ENCODE data around the gene PTPN11. TPM values are rescaled to one million over a fixed set of nuclear protein-coding genes. Genes with fewer than 3 reads are reported as not detected.

PTPN11 gene
- total and polyA plus RNA-seq, 2 of the 13 experiments (the other 11 are each of a cell fraction or from before 2014, with no cell fraction given) = 30.0 to 63.5 TPM

GRCh38 chr12:112418608-112419296 is at the start of gene PTPN11 (continued):
- TF ChIP-seq, protein P1, sequence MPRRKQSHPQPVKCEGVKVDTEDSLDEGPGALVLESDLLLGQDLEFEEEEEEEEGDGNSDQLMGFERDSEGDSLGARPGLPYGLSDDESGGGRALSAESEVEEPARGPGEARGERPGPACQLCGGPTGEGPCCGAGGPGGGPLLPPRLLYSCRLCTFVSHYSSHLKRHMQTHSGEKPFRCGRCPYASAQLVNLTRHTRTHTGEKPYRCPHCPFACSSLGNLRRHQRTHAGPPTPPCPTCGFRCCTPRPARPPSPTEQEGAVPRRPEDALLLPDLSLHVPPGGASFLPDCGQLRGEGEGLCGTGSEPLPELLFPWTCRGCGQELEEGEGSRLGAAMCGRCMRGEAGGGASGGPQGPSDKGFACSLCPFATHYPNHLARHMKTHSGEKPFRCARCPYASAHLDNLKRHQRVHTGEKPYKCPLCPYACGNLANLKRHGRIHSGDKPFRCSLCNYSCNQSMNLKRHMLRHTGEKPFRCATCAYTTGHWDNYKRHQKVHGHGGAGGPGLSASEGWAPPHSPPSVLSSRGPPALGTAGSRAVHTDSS (CRISPR knock-in tag; conservative IDR thresholded peaks at IDR 0.05) = no peak
- TF ChIP-seq E2F2 (CRISPR knock-in tag; IDR thresholded peaks at IDR 0.05; ENCODE audit: borderline replicate concordance) (no peak), FOXP4 (CRISPR knock-in tag; IDR thresholded peaks at IDR 0.05) (peak; percentile 33; the same call in 1 of the 2 replicates), DNMT1 (CRISPR knock-in tag; IDR thresholded peaks at IDR 0.05) (peak; percentile 79), MAFF (IDR thresholded peaks at IDR 0.05; ENCODE audit: low read depth, low read length) (no peak), TBP (CRISPR knock-in tag; IDR thresholded peaks at IDR 0.05) (no peak), ZNF790 (CRISPR knock-in tag; IDR thresholded peaks at IDR 0.05; ENCODE audit: borderline replicate concordance) (no peak), PAF1 (CRISPR knock-in tag; IDR thresholded peaks at IDR 0.05) (no peak), AHDC1 (CRISPR knock-in tag; IDR thresholded peaks at IDR 0.05; ENCODE audit: borderline replicate concordance) (0 out of 2 replicates have a peak, but pooled peaks have one; percentile 19), ZNF343 (CRISPR knock-in tag; IDR thresholded peaks at IDR 0.05) (peak; percentile 95), MAX (IDR thresholded peaks at IDR 0.05) (peak; percentile 78), ZSCAN9 (CRISPR knock-in tag; IDR thresholded peaks at IDR 0.05; ENCODE audit: borderline replicate concordance) (0 out of 2 replicates have a peak, but pooled peaks have one; percentile 38), MLLT10 (CRISPR knock-in tag; IDR thresholded peaks at IDR 0.05) (no peak)
- TF ChIP-seq, protein P2, sequence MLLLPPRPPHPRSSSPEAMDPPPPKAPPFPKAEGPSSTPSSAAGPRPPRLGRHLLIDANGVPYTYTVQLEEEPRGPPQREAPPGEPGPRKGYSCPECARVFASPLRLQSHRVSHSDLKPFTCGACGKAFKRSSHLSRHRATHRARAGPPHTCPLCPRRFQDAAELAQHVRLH (CRISPR knock-in tag; IDR thresholded peaks at IDR 0.05; ENCODE audit: borderline replicate concordance, low read depth) = peak; percentile 73; the same call in 1 of the 2 replicates
- TF ChIP-seq, protein P3, sequence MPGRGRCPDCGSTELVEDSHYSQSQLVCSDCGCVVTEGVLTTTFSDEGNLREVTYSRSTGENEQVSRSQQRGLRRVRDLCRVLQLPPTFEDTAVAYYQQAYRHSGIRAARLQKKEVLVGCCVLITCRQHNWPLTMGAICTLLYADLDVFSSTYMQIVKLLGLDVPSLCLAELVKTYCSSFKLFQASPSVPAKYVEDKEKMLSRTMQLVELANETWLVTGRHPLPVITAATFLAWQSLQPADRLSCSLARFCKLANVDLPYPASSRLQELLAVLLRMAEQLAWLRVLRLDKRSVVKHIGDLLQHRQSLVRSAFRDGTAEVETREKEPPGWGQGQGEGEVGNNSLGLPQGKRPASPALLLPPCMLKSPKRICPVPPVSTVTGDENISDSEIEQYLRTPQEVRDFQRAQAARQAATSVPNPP (CRISPR knock-in tag; IDR thresholded peaks at IDR 0.05) = no peak
